ENCODE results near the gene BRF1. TPM values are rescaled to one million over a fixed set of nuclear protein-coding genes. Genes with fewer than 3 reads are reported as not detected.

BRF1 gene
- total and polyA plus RNA-seq, 2 of the 8 experiments (the other 6 are each of a cell fraction or from before 2014, with no cell fraction given), result 7.7 to 18.3 TPM

- Histone ChIP-seq H2BK12ac (ENCODE audit: low read depth, low read length) (no peak overlapping the region), H4K91ac (replicated peaks; ENCODE audit: insufficient read length, low read length) (no peak overlapping the region), H4K5ac (ENCODE audit: insufficient read length, low read depth, low read length) (no peak overlapping the region), H2AK5ac (ENCODE audit: low read depth, low read length) (peak overlapping the region; percentile 78; the same call in 1 of the 2 replicates), H3K4me1 (replicated peaks in 1 of 4; ENCODE audit: control insufficient read depth in 3 of 4, insufficient read depth in 4 of 4, low read length in 3 of 4) (peaks cover 6 to 44% (median 35%) of the 10 kb centered on the region in 4 experiments), H3K9ac (replicated peaks in 1 of 4; ENCODE audit: extremely low read depth in 1 of 4, low read depth in 3 of 4, low read length in 3 of 4) (peak overlapping the region in 1 of 4 experiments; percentile 22; a peak in 2 of 7 replicates), H2BK5ac (ENCODE audit: low read depth, low read length) (peak overlapping the region; percentile 48; the same call in 1 of the 2 replicates), H2BK120ac (replicated peaks; ENCODE audit: low read depth, low read length) (no peak overlapping the region), H3K4me2 (ENCODE audit: insufficient read depth in 1 of 2, low read depth in 2 of 2, low read length in 2 of 2) (peak overlapping the region in 1 of 2 experiments; percentile 12; a peak in 2 of 4 replicates), H3K23ac (ENCODE audit: insufficient read length) (no peak overlapping the region), H3K4ac (replicated peaks; ENCODE audit: insufficient read length, low read depth, low read length) (no peak overlapping the region), H3K79me1 (ENCODE audit: low read depth, low read length) (peaks cover 51% of the 10 kb centered on the region), H3K23me2 (ENCODE audit: low read depth, low read length) (no peaks in the 10 kb centered on the region), H3K4me3 (ENCODE audit: extremely low read depth in 1 of 4, insufficient read depth in 2 of 4, low read depth in 3 of 4, low read length in 4 of 4) (no peak overlapping the region), H3K14ac (ENCODE audit: insufficient read length) (no peak overlapping the region), H3K9me3 (ENCODE audit: insufficient read depth in 2 of 2, low read depth in 1 of 2, low read length in 1 of 2) (no peaks in the 10 kb centered on the region), H3K27ac (ENCODE audit: low read depth, low read length) (no peak overlapping the region), H2AFZ (ENCODE audit: low read length) (no peak overlapping the region), H2BK15ac (ENCODE audit: low read length) (no peak overlapping the region), H3K36me3 (ENCODE audit: control insufficient read depth in 2 of 4, insufficient read depth in 4 of 4, low read length in 3 of 4) (no peaks in the 10 kb centered on the region), H3K56ac (replicated peaks; ENCODE audit: insufficient read length, low read depth, low read length) (no peak overlapping the region), H3K27me3 (replicated peaks in 1 of 4; ENCODE audit: control insufficient read depth in 3 of 4, extremely low read depth in 1 of 4, insufficient read depth in 3 of 4, low read length in 3 of 4) (no peaks in the 10 kb centered on the region), H3K79me2 (ENCODE audit: control insufficient read depth in 1 of 2, insufficient read depth in 2 of 2, low read length in 2 of 2) (peaks cover 0 to 85% of the 10 kb centered on the region in 2 experiments; a peak in 2 of 4 replicates), H4K8ac (ENCODE audit: extremely low read depth, insufficient read depth, low read length) (no peak overlapping the region), H2BK20ac (ENCODE audit: low read length) (no peak overlapping the region; the same call in 1 of the 2 replicates), H3K18ac (ENCODE audit: extremely low read depth, low read length) (no peak overlapping the region; the same call in 1 of the 2 replicates), H4K20me1 (replicated peaks in 1 of 2; ENCODE audit: control insufficient read depth in 1 of 2, insufficient read depth in 2 of 2, low read length in 2 of 2) (peaks cover 40 to 61% of the 10 kb centered on the region in 2 experiments)
- no peak for DNase-seq (ENCODE audit: low read depth in 1 of 2, low spot score in 2 of 2)
- no peak for FAIRE-seq
- 94% methylated on average over 7 of the region's 9 CpGs; no CpG with 5 or more reads in 1 of the 2 experiments for WGBS, 2 experiments (ENCODE audit: extremely low coverage in 1 of 2, insufficient coverage in 1 of 2, insufficient read length in 1 of 2, insufficient replicate concordance in 2 of 2, low coverage in 1 of 2, low lambda C conversion rate in 2 of 2, missing lambda C conversion rate in 1 of 2)
- ChIA-PET POLR2A (ENCODE audit: partially characterized antibody) (no interaction called here), CTCF (ENCODE audit: partially characterized antibody) (interaction anchor here (0.9 to 2.9 kb wide), 8 partner anchors 9 to 34 kb away, joined by 3 to 17 read pairs (median 4); no protein-coding TSS in a partner anchor)
- no peak for TF ChIP-seq KDM1A (IDR thresholded peaks at IDR 0.05; ENCODE audit: borderline replicate concordance, low read length)
- TF ChIP-seq SIX5 (IDR thresholded peaks at IDR 0.05; ENCODE audit: low read depth, low read length), result no peak
- no peak for TF ChIP-seq BRCA1 (IDR thresholded peaks at IDR 0.05; ENCODE audit: low read depth, low read length)
- TF ChIP-seq CHD1 (IDR thresholded peaks at IDR 0.05; ENCODE audit: low read depth, low read length), result no peak
- no peak for TF ChIP-seq GABPA (IDR thresholded peaks at IDR 0.05; ENCODE audit: borderline replicate concordance, insufficient read depth, low read length)
- TF ChIP-seq RNF2 (IDR thresholded peaks at IDR 0.05; ENCODE audit: borderline replicate concordance, low read depth, low read length, missing control alignments, poor library complexity, severe bottlenecking), result no peak
- no peak for TF ChIP-seq SUZ12 (IDR thresholded peaks at IDR 0.05; ENCODE audit: low read length)
- no peak for TF ChIP-seq SIRT6 (IDR thresholded peaks at IDR 0.05; ENCODE audit: low read length)
- TF ChIP-seq KDM5A (IDR thresholded peaks at IDR 0.05; ENCODE audit: low read length), result no peak
- TF ChIP-seq JUND (IDR thresholded peaks at IDR 0.05; ENCODE audit: low read length), result no peak
Measured at GRCh38 chr14:105325303-105325702, 24.5 kb upstream of the BRF1 start.
